GM10847 (cell line): ENCODE data around the gene UCK2.

Experiments used
- POLR2A ChIP-seq: IDR thresholded peaks from 2 replicates; pipeline ENCODE4 v1.6.1; 2011; ENCODE audit not compliant: insufficient read length; ENCODE audit errors: extremely low read depth

The UCK2 gene

GRCh38 chr1:165845992-165846748, 18.8 kb downstream of the UCK2 start:
- TF ChIP-seq POLR2A: no peak

GRCh38 chr1:165847486-165847885, 20.1 kb downstream of the UCK2 start:
- TF ChIP-seq POLR2A: no peak

- no peak for TF ChIP-seq POLR2A
Observed at GRCh38 chr1:165849353-165850133, 22.1 kb downstream of the UCK2 start.

- TF ChIP-seq POLR2A: no peak
Observed at GRCh38 chr1:165851034-165851658, 23.7 kb downstream of the UCK2 start.

- TF ChIP-seq POLR2A: no peak
Observed at GRCh38 chr1:165852871-165853270, 25.5 kb downstream of the UCK2 start.

- no peak for TF ChIP-seq POLR2A
Observed at GRCh38 chr1:165853528-165854075, 26.2 kb downstream of the UCK2 start.

GRCh38 chr1:165854101-165854845, 26.9 kb downstream of the UCK2 start:
- no peak for TF ChIP-seq POLR2A

GRCh38 chr1:165855010-165855838, 27.8 kb downstream of the UCK2 start:
- TF ChIP-seq POLR2A: no peak

GRCh38 chr1:165856021-165856420, 28.6 kb downstream of the UCK2 start:
- TF ChIP-seq POLR2A: no peak

- no peak for TF ChIP-seq POLR2A
Observed at GRCh38 chr1:165856606-165857005, 29.2 kb downstream of the UCK2 start.

GRCh38 chr1:165857046-165857801, 29.8 kb downstream of the UCK2 start:
- TF ChIP-seq POLR2A: no peak

- no peak for TF ChIP-seq POLR2A
Observed at GRCh38 chr1:165858364-165858823, 31.0 kb downstream of the UCK2 start.

GRCh38 chr1:165858967-165859845, 31.8 kb downstream of the UCK2 start:
- no peak for TF ChIP-seq POLR2A

GRCh38 chr1:165860065-165860464, 32.7 kb downstream of the UCK2 start:
- TF ChIP-seq POLR2A: no peak
